Gastrocnemius medialis (tissue), 4 donors: ENCODE measurements around the gene ME3.

Experiments
- POLR2A ChIP-seq, 2 donors: fragments of 450-650 bp; IDR thresholded peaks; one replicate each; pipeline ENCODE4 v1.6.1; 2017; ENCODE audit warnings: antibody characterized with exemption in 2 of 2, mild to moderate bottlenecking in 2 of 2, moderate library complexity in 2 of 2
- TF ChIP-seq, protein P1 (sequence below), 5 experiments: fragments of 450-650 bp in 3 of 5; fragments of 200-600 bp in 2 of 5; sonication (generic) in 2 of 5; IDR thresholded peaks in 4 of 5; conservative IDR thresholded peaks in 1 of 5; 1 replicate in 4 of 5; 2 replicates in 1 of 5; pipeline ENCODE4 v1.5.1; 2016 to 2019; ENCODE audit warnings: antibody characterized with exemption in 5 of 5, mild to moderate bottlenecking in 3 of 5, moderate library complexity in 3 of 5

DNA sequence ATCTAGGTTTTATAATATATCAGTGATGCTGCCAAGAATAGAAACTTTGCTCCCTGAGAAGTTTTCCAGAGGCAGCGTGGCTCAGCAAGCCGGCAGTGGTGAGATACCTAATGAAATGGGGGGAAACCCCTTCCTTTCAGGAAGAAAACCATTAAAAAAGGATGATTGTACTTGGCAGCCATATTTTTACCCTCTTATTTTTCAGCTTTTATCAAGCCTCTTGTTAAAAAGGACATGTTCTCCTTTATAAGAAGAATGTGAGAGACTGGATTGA lies 9.0 kb upstream of the ME3 start:
- TF ChIP-seq, protein P1, sequence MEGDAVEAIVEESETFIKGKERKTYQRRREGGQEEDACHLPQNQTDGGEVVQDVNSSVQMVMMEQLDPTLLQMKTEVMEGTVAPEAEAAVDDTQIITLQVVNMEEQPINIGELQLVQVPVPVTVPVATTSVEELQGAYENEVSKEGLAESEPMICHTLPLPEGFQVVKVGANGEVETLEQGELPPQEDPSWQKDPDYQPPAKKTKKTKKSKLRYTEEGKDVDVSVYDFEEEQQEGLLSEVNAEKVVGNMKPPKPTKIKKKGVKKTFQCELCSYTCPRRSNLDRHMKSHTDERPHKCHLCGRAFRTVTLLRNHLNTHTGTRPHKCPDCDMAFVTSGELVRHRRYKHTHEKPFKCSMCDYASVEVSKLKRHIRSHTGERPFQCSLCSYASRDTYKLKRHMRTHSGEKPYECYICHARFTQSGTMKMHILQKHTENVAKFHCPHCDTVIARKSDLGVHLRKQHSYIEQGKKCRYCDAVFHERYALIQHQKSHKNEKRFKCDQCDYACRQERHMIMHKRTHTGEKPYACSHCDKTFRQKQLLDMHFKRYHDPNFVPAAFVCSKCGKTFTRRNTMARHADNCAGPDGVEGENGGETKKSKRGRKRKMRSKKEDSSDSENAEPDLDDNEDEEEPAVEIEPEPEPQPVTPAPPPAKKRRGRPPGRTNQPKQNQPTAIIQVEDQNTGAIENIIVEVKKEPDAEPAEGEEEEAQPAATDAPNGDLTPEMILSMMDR (IDR thresholded peaks at IDR 0.05 in 4 of 5, conservative IDR thresholded peaks at IDR 0.05 in 1 of 5), result no peak
- no peak for TF ChIP-seq POLR2A (IDR thresholded peaks at IDR 0.05)
